ENCODE results near the gene NOD1.
A peak's percentile ranks its signal among the peaks of the same experiment; 100 is the strongest.

Gene NOD1

DNA sequence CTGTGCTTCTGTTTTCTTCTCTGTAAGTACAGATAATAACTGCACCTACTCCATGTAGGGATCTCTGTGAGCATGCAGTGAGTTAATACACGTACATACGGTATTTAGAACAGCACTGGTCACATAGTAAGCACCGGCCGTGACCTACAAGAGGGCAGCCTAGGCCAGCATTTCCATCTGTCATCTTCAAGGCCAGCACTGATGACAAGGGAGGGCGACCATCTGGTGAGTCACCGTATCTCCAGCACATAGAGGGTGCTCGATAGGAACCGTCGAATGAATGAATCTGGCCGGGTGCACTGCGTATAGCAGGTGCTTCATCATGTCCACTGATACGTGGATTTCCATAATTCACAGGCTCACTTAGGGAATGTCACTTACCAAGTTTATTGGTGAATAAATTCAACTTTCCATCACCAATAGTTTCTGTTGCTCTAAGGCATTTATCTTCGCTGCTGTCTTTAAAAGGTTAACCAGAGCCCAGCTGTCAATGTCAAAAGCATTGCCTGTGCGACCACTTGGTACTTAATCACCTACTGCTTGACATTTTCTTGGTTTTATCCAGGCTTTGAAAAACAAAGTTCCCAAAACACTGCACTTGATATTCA lies 8.3 kb downstream of the NOD1 start:
- in situ Hi-C loops (cut with HindIII; ENCODE audit: low sequenced_read_pairs): no loop called here
- TF ChIP-seq CTCF (IDR thresholded peaks at IDR 0.05; ENCODE audit: low read depth, low read length, missing control alignments): no peak
- H3K4me3 ChIP-seq (ENCODE audit: low read depth, low read length): no peak overlapping the region
- DNase-seq (ENCODE audit: low read depth): no peak

- in situ Hi-C loops (cut with HindIII; ENCODE audit: low sequenced_read_pairs): no loop called here
- peak; percentile 68 for TF ChIP-seq CTCF (IDR thresholded peaks at IDR 0.05; ENCODE audit: low read depth, low read length, missing control alignments)
- peak; percentile 97 for DNase-seq (ENCODE audit: low read depth)
- H3K4me3 ChIP-seq (ENCODE audit: low read depth, low read length): no peak overlapping the region
These were observed 9.3 kb downstream of the NOD1 start for GRCh38 chr7:30469303-30469702.

- TF ChIP-seq CTCF (IDR thresholded peaks at IDR 0.05; ENCODE audit: low read depth, low read length, missing control alignments): no peak
- no peak overlapping the region for H3K4me3 ChIP-seq (ENCODE audit: low read depth, low read length)
- in situ Hi-C loops (cut with HindIII; ENCODE audit: low sequenced_read_pairs): no loop called here
- no peak for DNase-seq (ENCODE audit: low read depth)
These were observed 9.8 kb downstream of the NOD1 start for GRCh38 chr7:30468791-30469190.

DNA sequence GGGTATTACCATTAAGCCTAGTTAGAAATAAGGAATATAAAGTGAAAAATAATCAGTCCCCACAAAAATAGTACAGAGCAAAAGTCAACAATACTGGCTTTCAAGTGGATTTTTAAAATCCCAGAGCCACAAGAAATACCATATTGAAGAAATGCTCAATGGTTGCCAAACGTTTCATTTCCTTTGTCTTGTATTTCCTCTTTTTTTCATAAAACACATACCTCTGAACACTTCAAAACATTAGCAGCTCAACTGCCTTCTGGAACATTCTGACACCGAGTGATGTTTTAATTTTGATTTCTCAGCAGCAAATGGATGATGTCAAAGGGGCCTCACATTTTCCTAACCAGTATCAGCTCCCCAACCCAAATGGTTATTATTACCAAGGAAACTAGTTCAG lies 10.5 kb downstream of the NOD1 start:
- DNase-seq (ENCODE audit: low read depth): no peak
- TF ChIP-seq CTCF (IDR thresholded peaks at IDR 0.05; ENCODE audit: low read depth, low read length, missing control alignments): no peak
- no peak overlapping the region for H3K4me3 ChIP-seq (ENCODE audit: low read depth, low read length)
- in situ Hi-C loops (cut with HindIII; ENCODE audit: low sequenced_read_pairs): no loop called here

GRCh38 chr7:30467271-30467670 lies 11.3 kb downstream of the NOD1 start:
- in situ Hi-C loops (cut with HindIII; ENCODE audit: low sequenced_read_pairs): no loop called here
- no peak overlapping the region for H3K4me3 ChIP-seq (ENCODE audit: low read depth, low read length)
- no peak for DNase-seq (ENCODE audit: low read depth)
- no peak for TF ChIP-seq CTCF (IDR thresholded peaks at IDR 0.05; ENCODE audit: low read depth, low read length, missing control alignments)

DNA sequence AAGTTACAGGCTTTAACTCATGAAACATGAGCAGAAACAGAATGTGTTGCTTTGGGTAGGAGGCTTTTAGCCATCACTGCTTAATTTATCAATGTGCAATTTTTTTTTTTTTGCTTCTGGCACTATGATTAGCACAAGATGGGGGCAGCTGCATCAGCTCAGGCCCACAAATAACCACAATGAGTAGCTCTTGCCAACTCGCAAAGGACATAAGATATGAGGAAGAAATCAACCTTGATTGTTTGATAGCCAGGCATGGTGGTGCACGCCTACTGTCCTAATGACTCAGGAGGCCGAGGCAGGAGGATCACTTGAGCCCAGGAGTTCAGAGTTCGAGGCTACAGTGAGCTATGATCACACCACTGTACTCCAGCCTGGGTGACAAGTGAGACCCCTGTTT lies 12.3 kb downstream of the NOD1 start:
- in situ Hi-C loops (cut with HindIII; ENCODE audit: low sequenced_read_pairs): no loop called here
- no peak for TF ChIP-seq CTCF (IDR thresholded peaks at IDR 0.05; ENCODE audit: low read depth, low read length, missing control alignments)
- DNase-seq (ENCODE audit: low read depth): no peak
- no peak overlapping the region for H3K4me3 ChIP-seq (ENCODE audit: low read depth, low read length)

- TF ChIP-seq CTCF (IDR thresholded peaks at IDR 0.05; ENCODE audit: low read depth, low read length, missing control alignments): no peak
- H3K4me3 ChIP-seq (ENCODE audit: low read depth, low read length): no peak overlapping the region
- in situ Hi-C loops (cut with HindIII; ENCODE audit: low sequenced_read_pairs): no loop called here
- no peak for DNase-seq (ENCODE audit: low read depth)
These were observed 12.8 kb downstream of the NOD1 start for GRCh38 chr7:30465811-30466180.

Measured in astrocyte of the cerebellum (primary cell).